ENCODE data around the gene SRI.

DNA sequence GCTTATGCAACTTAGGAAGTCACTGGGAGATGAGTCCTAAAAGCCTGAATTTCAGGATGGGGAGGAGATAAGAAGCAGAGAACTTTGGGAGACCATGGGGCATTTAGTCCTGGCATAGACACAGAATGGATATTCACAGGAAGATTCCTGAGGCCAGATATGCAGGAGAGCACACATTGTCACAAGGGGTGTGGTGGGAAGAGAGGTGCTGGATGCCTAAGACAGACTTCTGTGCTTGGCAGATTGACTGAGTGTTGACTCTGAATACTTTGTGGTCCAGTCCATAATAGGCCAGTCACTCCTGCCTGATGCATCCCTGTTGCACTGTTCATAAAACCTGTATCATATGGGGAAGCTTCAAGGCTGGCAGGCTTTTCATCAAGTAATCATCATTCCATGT lies 18.5 kb downstream of the SRI start:
- TF ChIP-seq, protein P1, sequence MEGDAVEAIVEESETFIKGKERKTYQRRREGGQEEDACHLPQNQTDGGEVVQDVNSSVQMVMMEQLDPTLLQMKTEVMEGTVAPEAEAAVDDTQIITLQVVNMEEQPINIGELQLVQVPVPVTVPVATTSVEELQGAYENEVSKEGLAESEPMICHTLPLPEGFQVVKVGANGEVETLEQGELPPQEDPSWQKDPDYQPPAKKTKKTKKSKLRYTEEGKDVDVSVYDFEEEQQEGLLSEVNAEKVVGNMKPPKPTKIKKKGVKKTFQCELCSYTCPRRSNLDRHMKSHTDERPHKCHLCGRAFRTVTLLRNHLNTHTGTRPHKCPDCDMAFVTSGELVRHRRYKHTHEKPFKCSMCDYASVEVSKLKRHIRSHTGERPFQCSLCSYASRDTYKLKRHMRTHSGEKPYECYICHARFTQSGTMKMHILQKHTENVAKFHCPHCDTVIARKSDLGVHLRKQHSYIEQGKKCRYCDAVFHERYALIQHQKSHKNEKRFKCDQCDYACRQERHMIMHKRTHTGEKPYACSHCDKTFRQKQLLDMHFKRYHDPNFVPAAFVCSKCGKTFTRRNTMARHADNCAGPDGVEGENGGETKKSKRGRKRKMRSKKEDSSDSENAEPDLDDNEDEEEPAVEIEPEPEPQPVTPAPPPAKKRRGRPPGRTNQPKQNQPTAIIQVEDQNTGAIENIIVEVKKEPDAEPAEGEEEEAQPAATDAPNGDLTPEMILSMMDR (IDR thresholded peaks at IDR 0.05; ENCODE audit: poor library complexity): no peak
- TF ChIP-seq EZH2 (IDR thresholded peaks at IDR 0.05; ENCODE audit: borderline replicate concordance): no peak
